HUES48 (cell line): ENCODE data around the gene CDK13.
A peak's percentile ranks its signal among the peaks of the same experiment; 100 is the strongest.

Source experiments
- H3K27ac ChIP-seq: one replicate; pipeline ENCODE4 v1.7.0; 2013; ENCODE audit warnings: low read depth, low read length, inconsistent platforms
- H3K27me3 ChIP-seq: 2 replicates; pipeline ENCODE4 v1.6.1; 2013; ENCODE audit warnings: mild to moderate bottlenecking, low read length; ENCODE audit not compliant: control insufficient read depth, insufficient read depth
- H3K36me3 ChIP-seq: 2 replicates; pipeline ENCODE4 v1.6.1; 2013; ENCODE audit warnings: low read length; ENCODE audit not compliant: control insufficient read depth, insufficient read depth
- H3K4me1 ChIP-seq: 2 replicates; pipeline ENCODE4 v1.6.1; 2013; ENCODE audit warnings: mild to moderate bottlenecking, low read length; ENCODE audit not compliant: control insufficient read depth, insufficient read depth
- H3K4me3 ChIP-seq: 2 replicates; pipeline ENCODE4 v1.5.1; 2013; ENCODE audit warnings: mild to moderate bottlenecking, low read depth, low read length
- H3K9ac ChIP-seq: 2 replicates; pipeline ENCODE4 v1.6.1; 2013; ENCODE audit warnings: mild to moderate bottlenecking, low read depth, low read length, moderate library complexity
- H3K9me3 ChIP-seq: 2 replicates; pipeline ENCODE4 v1.6.1; 2013; ENCODE audit warnings: low read length; ENCODE audit not compliant: control insufficient read depth, insufficient read depth

Gene CDK13

DNA sequence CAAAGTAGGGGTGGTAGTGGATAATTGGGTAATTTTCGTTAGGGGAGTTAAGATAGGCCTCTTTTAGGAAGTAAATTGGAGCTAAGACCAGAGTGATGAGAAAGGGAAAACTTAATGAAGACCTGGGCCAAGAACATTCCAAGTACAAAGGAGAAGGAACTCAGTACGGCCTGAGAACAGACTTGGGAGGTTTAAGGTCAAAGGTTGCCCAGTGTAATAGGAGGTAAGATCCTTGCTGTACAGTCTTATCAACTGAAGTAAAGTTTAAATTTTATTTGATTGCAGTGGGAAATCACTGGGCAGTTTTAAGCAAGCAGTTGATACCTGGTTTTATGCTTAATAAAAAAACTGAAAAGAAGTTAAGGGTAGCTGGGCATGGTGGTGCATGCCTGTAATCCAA is 108.0 kb downstream of the CDK13 start:
- peaks cover 16% of the 10 kb centered on the region for H3K36me3 ChIP-seq
- no peaks in the 10 kb centered on the region for H3K9me3 ChIP-seq
- no peaks in the 10 kb centered on the region for H3K4me1 ChIP-seq
- no peaks in the 10 kb centered on the region for H3K27me3 ChIP-seq
- no peak overlapping the region for H3K27ac ChIP-seq
- no peak overlapping the region for H3K4me3 ChIP-seq
- H3K9ac ChIP-seq = no peak overlapping the region

GRCh38 chr7:40058636-40059035 is 108.6 kb downstream of the CDK13 start:
- H3K4me1 ChIP-seq = no peaks in the 10 kb centered on the region
- no peak overlapping the region for H3K4me3 ChIP-seq
- H3K9me3 ChIP-seq = no peaks in the 10 kb centered on the region
- H3K27ac ChIP-seq = no peak overlapping the region
- H3K27me3 ChIP-seq = no peaks in the 10 kb centered on the region
- H3K36me3 ChIP-seq = peaks cover 18% of the 10 kb centered on the region
- H3K9ac ChIP-seq = no peak overlapping the region

DNA sequence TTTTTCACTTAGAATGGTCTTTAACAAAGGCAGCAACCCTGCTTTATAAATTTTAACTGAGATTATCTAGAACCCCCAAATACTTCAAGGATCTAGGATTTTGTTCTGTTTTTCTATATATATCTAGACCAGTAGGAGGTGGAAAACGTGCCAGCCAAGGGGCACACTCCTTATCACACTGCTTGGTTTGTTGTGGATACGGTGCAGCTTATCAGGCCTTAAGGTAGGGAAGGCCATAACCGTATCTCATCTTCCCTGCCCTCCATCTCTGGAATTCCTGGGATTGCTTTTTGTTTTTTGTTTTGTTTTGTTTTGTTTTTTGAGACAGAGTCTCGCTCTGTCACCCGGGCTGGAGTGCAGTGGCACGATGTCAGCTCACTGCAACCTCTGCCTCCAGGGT is 109.0 kb downstream of the CDK13 start:
- Histone ChIP-seq H3K27ac (no peak overlapping the region), H3K9ac (no peak overlapping the region), H3K27me3 (no peaks in the 10 kb centered on the region), H3K4me1 (no peaks in the 10 kb centered on the region), H3K4me3 (no peak overlapping the region), H3K9me3 (no peaks in the 10 kb centered on the region), H3K36me3 (peaks cover 16% of the 10 kb centered on the region)

GRCh38 chr7:40072268-40072667 is 122.2 kb downstream of the CDK13 start:
- Histone ChIP-seq H3K36me3 (peaks cover 5% of the 10 kb centered on the region; the same call in 1 of the 2 replicates), H3K27ac (no peak overlapping the region), H3K9ac (no peak overlapping the region)

DNA sequence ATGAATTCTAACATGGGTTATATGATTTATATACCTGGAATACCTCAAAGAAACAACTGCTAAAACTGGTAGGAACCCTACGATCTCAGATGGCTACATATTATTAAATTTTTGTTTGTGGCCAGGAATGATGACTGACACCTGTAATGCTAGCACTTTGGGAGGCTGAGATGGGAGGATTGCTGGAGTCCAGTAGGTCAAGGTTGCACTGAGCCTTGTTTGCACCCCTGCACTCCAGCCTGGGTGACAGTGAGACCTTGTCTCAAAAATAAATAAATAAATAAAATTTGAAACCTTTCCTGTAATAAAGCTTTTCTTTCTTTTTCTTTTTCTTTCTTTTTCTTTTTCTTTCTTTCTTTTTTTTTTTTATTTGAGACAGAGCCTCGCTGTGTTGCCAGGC is 123.2 kb downstream of the CDK13 start:
- Histone ChIP-seq H3K27me3 (no peaks in the 10 kb centered on the region), H3K9ac (no peak overlapping the region), H3K27ac (no peak overlapping the region), H3K4me1 (no peaks in the 10 kb centered on the region), H3K4me3 (no peak overlapping the region), H3K9me3 (no peaks in the 10 kb centered on the region), H3K36me3 (peaks cover 4% of the 10 kb centered on the region; the same call in 1 of the 2 replicates)

More at GRCh38 chr7:40072268-40072667, 122.2 kb downstream of the CDK13 start:
- no peak overlapping the region for H3K4me3 ChIP-seq
- H3K9me3 ChIP-seq = no peaks in the 10 kb centered on the region
- no peaks in the 10 kb centered on the region for H3K4me1 ChIP-seq
- H3K27me3 ChIP-seq = no peaks in the 10 kb centered on the region

GRCh38 chr7:40077849-40078248 is 127.8 kb downstream of the CDK13 start:
- H3K4me3 ChIP-seq = no peak overlapping the region
- no peaks in the 10 kb centered on the region for H3K9me3 ChIP-seq
- H3K27ac ChIP-seq = no peak overlapping the region
- no peak overlapping the region for H3K9ac ChIP-seq
- H3K27me3 ChIP-seq = no peaks in the 10 kb centered on the region
- no peaks in the 10 kb centered on the region for H3K4me1 ChIP-seq
- peaks cover 23% of the 10 kb centered on the region for H3K36me3 ChIP-seq

- no peaks in the 10 kb centered on the region for H3K9me3 ChIP-seq
- H3K27ac ChIP-seq = no peak overlapping the region
- H3K36me3 ChIP-seq = peaks cover 73% of the 10 kb centered on the region
- H3K9ac ChIP-seq = no peak overlapping the region
- no peaks in the 10 kb centered on the region for H3K27me3 ChIP-seq
- peaks cover 26% of the 10 kb centered on the region for H3K4me1 ChIP-seq
- no peak overlapping the region for H3K4me3 ChIP-seq
Measured at GRCh38 chr7:40092182-40092581, 142.1 kb downstream of the CDK13 start.

- Histone ChIP-seq H3K27ac (no peak overlapping the region), H3K9ac (no peak overlapping the region), H3K9me3 (no peaks in the 10 kb centered on the region), H3K27me3 (no peaks in the 10 kb centered on the region), H3K36me3 (peaks cover 67% of the 10 kb centered on the region), H3K4me3 (no peak overlapping the region), H3K4me1 (peaks cover 34% of the 10 kb centered on the region)
Measured at GRCh38 chr7:40093631-40094350, 143.7 kb downstream of the CDK13 start.

- Histone ChIP-seq H3K27ac (peak overlapping the region; percentile 0), H3K27me3 (no peaks in the 10 kb centered on the region), H3K9ac (no peak overlapping the region), H3K4me3 (no peak overlapping the region), H3K4me1 (peaks cover 34% of the 10 kb centered on the region), H3K9me3 (no peaks in the 10 kb centered on the region), H3K36me3 (peaks cover 54% of the 10 kb centered on the region)
Measured at GRCh38 chr7:40095230-40095629, 145.2 kb downstream of the CDK13 start.

- H3K27ac ChIP-seq = peak overlapping the region; percentile 0
- no peak overlapping the region for H3K4me3 ChIP-seq
- H3K36me3 ChIP-seq = peaks cover 54% of the 10 kb centered on the region
- H3K4me1 ChIP-seq = peaks cover 34% of the 10 kb centered on the region
- no peaks in the 10 kb centered on the region for H3K9me3 ChIP-seq
- H3K27me3 ChIP-seq = no peaks in the 10 kb centered on the region
- no peak overlapping the region for H3K9ac ChIP-seq
Measured at GRCh38 chr7:40095695-40096327, 145.8 kb downstream of the CDK13 start.

GRCh38 chr7:40097728-40098127 is 147.7 kb downstream of the CDK13 start:
- H3K4me3 ChIP-seq = no peak overlapping the region
- H3K27ac ChIP-seq = no peak overlapping the region
- H3K36me3 ChIP-seq = peaks cover 40% of the 10 kb centered on the region
- H3K9ac ChIP-seq = no peak overlapping the region
- no peaks in the 10 kb centered on the region for H3K27me3 ChIP-seq
- no peaks in the 10 kb centered on the region for H3K9me3 ChIP-seq
- peaks cover 34% of the 10 kb centered on the region for H3K4me1 ChIP-seq
